Activated naive CD4-positive, alpha-beta T cell treated with anti-CD3 and anti-CD28 coated beads for 36 hours (primary cell): ENCODE measurements around the gene ELK3. TPM values are rescaled to one million over a fixed set of nuclear protein-coding genes. Genes with fewer than 3 reads are reported as not detected.
A peak's percentile ranks its signal among the peaks of the same experiment; 100 is the strongest.

Source experiments
- CTCF ChIA-PET: fragments of 350-600 bp; sonication (Branson Sonifier 250); formaldehyde crosslinking; loops from one replicate; lab custom pipeline; 2021; ENCODE audit warnings: antibody characterized with exemption; lab: Charles Lee
- DNase-seq: peaks from one replicate; pipeline ENCODE4 v3.0.0-alpha.2; 2020
- H3K27ac Mint-ChIP-seq: one replicate; pipeline ENCODE4 v1.8.0; 2021; ENCODE audit warnings: mild to moderate bottlenecking, mixed read lengths
- H3K27me3 Mint-ChIP-seq: one replicate; pipeline ENCODE4 v1.8.0; 2021; ENCODE audit warnings: low read depth, mixed read lengths
- H3K36me3 Mint-ChIP-seq: one replicate; pipeline ENCODE4 v1.8.0; 2021; ENCODE audit warnings: low read depth, mixed read lengths
- H3K4me1 Mint-ChIP-seq: one replicate; pipeline ENCODE4 v1.8.0; 2021; ENCODE audit warnings: low read depth, mixed read lengths
- H3K4me3 Mint-ChIP-seq: one replicate; pipeline ENCODE4 v1.8.0; 2021; ENCODE audit warnings: mild to moderate bottlenecking, moderate library complexity, mixed read lengths
- H3K9me3 Mint-ChIP-seq: one replicate; pipeline ENCODE4 v1.8.0; 2021; ENCODE audit warnings: mixed read lengths
- intact Hi-C: fragments of 100-400 bp; cut with micrococcal nuclease; formaldehyde crosslinking; loops from one replicate; pipeline ENCODE4 v1.15.1; 2023
- total RNA-seq, 2 experiments: library from RNA; stranded (reverse); gene quantifications; one replicate each; pipeline ENCODE4 v1.2.3, GENCODE V29; 2021

Gene ELK3
- total RNA-seq, 2 experiments from 2014 or later: 11.4 to 14.1 TPM

DNA sequence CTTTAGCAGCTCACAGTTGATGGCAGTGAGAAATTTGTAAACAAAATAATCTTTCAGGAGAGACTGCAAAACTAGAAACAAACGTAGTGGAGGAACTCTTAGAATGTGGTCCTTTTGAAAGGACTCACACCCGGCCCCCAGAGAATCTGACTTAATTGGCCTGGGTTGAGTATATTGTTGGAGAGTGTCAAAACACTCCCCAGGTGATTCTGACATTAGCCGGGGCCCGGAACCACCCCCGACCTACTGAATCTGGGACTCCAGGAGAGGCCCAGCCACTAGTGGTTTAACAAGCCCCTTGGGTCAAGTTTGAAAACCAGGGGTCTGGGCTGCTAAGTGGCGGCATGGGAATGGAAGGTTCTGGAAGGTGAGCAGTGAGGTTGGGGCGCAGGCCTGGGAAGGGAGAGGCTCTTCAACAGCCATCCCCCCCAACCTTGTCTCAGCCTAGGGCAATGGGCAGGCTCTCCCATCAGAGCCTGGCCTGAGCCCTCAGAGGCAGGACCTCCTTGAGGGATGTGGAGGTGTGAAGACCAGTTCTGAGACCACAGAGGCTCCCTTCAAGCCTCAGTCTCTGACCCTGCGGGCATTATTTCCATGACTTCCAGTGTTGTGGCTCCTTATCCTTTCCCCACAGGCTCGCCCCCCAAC, 1.1 kb upstream of the ELK3 start:
- intact Hi-C loops: no loop called here
- no peak for DNase-seq
- CTCF ChIA-PET: interaction anchor here (1.8 kb wide), 1 partner anchor 22 kb away, joined by 6 read pairs; no protein-coding TSS in a partner anchor
- Mint-ChIP-seq H3K36me3 (peaks cover 3% of the 10 kb centered on the region), H3K9me3 (no peaks in the 10 kb centered on the region), H3K27ac (peak overlapping the region; percentile 73), H3K27me3 (no peaks in the 10 kb centered on the region), H3K4me1 (peaks cover 44% of the 10 kb centered on the region), H3K4me3 (peak overlapping the region; percentile 65)

- Mint-ChIP-seq H3K36me3 (peaks cover 3% of the 10 kb centered on the region), H3K9me3 (no peaks in the 10 kb centered on the region), H3K27me3 (no peaks in the 10 kb centered on the region), H3K4me1 (peaks cover 53% of the 10 kb centered on the region), H3K27ac (peak overlapping the region; percentile 97), H3K4me3 (peak overlapping the region; percentile 91)
- DNase-seq: no peak
- intact Hi-C loops: loop anchor here (2.0 kb wide), 4 partner anchors 42 to 1192 kb away; partner anchors contain the start of genes AMDHD1, CCDC38 and NDUFA12
- CTCF ChIA-PET: interaction anchor here (1.3 to 2.0 kb wide), 2 partner anchors 17 to 18 kb away, joined by 4 to 12 read pairs; no protein-coding TSS in a partner anchor
Measured at GRCh38 chr12:96194576-96194889, 358 bp downstream of the ELK3 start.

GRCh38 chr12:96194971-96195844, 1.0 kb downstream of the ELK3 start:
- H3K36me3 Mint-ChIP-seq: peaks cover 3% of the 10 kb centered on the region
- H3K27ac Mint-ChIP-seq: peak overlapping the region; percentile 100
- no peaks in the 10 kb centered on the region for H3K9me3 Mint-ChIP-seq
- H3K4me1 Mint-ChIP-seq: peaks cover 54% of the 10 kb centered on the region
- CTCF ChIA-PET: interaction anchor here (0.7 to 2.0 kb wide), 8 partner anchors 9 to 335 kb away, joined by 3 to 12 read pairs (median 4); no protein-coding TSS in a partner anchor
- peak overlapping the region; percentile 99 for H3K4me3 Mint-ChIP-seq
- no peaks in the 10 kb centered on the region for H3K27me3 Mint-ChIP-seq
- peak; percentile 91 for DNase-seq
- intact Hi-C loops: loop anchor here (1.0 to 5.0 kb wide), 18 partner anchors 8 to 1192 kb away; partner anchors contain the start of genes AMDHD1, CCDC38, LTA4H and NDUFA12

GRCh38 chr12:96195845-96196451, 1.8 kb downstream of the ELK3 start:
- H3K27ac Mint-ChIP-seq: peak overlapping the region; percentile 100
- DNase-seq: peak; percentile 65
- peaks cover 3% of the 10 kb centered on the region for H3K36me3 Mint-ChIP-seq
- peaks cover 60% of the 10 kb centered on the region for H3K4me1 Mint-ChIP-seq
- CTCF ChIA-PET: interaction anchor here (0.7 to 2.0 kb wide), 8 partner anchors 9 to 336 kb away, joined by 3 to 12 read pairs (median 4); no protein-coding TSS in a partner anchor
- intact Hi-C loops: loop anchor here (1.0 to 5.0 kb wide), 18 partner anchors 9 to 1193 kb away; partner anchors contain the start of genes AMDHD1, CCDC38, LTA4H and NDUFA12
- H3K4me3 Mint-ChIP-seq: peak overlapping the region; percentile 99
- H3K27me3 Mint-ChIP-seq: no peaks in the 10 kb centered on the region
- H3K9me3 Mint-ChIP-seq: no peaks in the 10 kb centered on the region

GRCh38 chr12:96196781-96197180, 2.6 kb downstream of the ELK3 start:
- peak; percentile 37 for DNase-seq
- intact Hi-C loops: loop anchor here (5.0 kb wide), 3 partner anchors 134 to 799 kb away; partner anchors contain the start of gene SNRPF

DNA sequence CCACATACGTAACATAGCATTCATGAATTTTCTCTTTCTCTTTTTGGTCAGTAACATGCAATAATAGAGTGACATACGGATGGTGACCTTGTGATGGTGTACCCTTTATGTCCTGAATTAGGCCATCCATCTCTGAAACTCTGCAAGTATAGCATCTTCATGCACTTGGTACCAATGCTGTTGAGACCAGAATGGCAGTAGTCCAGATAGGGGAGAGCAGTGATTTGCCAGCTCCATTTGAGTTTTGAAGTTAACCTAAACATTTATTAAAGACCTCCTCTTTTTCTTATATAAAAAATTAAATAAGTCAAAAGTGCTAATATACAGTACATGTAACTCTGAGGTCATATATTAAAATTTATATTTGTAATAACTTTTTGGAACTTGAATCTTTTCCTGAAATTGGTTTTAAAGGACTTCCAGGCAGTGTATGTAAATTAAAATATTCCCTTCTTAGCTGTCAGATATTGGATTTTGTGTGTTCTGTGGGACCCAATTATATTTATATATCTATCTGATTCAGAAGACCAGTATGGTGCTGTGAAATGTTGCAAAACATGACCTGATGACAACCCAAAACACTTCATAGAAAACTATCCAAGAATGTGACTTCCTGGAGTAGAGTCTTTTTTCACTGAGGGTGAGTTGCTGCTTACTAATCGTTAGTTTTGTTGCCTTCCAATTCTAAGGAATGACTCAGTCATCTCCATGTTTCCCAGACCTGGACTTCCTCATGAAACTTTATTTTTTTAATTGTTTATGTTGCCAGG, 3.5 kb downstream of the ELK3 start:
- H3K27me3 Mint-ChIP-seq: no peaks in the 10 kb centered on the region
- intact Hi-C loops: loop anchor here (2.0 to 5.0 kb wide), 5 partner anchors 61 to 800 kb away; partner anchors contain the start of genes NEDD1 and SNRPF
- CTCF ChIA-PET: interaction anchor here (1.0 to 2.6 kb wide), 7 partner anchors 15 to 319 kb away, joined by 3 to 11 read pairs (median 5); no protein-coding TSS in a partner anchor
- DNase-seq: no peak
- peaks cover 3% of the 10 kb centered on the region for H3K36me3 Mint-ChIP-seq
- peaks cover 70% of the 10 kb centered on the region for H3K4me1 Mint-ChIP-seq
- no peaks in the 10 kb centered on the region for H3K9me3 Mint-ChIP-seq
- H3K27ac Mint-ChIP-seq: peak overlapping the region; percentile 65
- no peak overlapping the region for H3K4me3 Mint-ChIP-seq

More at GRCh38 chr12:96196781-96197180, 2.6 kb downstream of the ELK3 start:
- CTCF ChIA-PET: interaction anchor here (0.7 to 1.3 kb wide), 5 partner anchors 16 to 320 kb away, joined by 3 to 5 read pairs (median 3); no protein-coding TSS in a partner anchor
- Mint-ChIP-seq H3K27ac (peak overlapping the region; percentile 100), H3K4me1 (peaks cover 68% of the 10 kb centered on the region), H3K27me3 (no peaks in the 10 kb centered on the region), H3K9me3 (no peaks in the 10 kb centered on the region), H3K36me3 (peaks cover 3% of the 10 kb centered on the region), H3K4me3 (peak overlapping the region; percentile 99)

- peaks cover 64% of the 10 kb centered on the region for H3K4me1 Mint-ChIP-seq
- H3K27ac Mint-ChIP-seq: peak overlapping the region; percentile 65
- CTCF ChIA-PET: interaction anchor here (1.0 to 2.6 kb wide), 5 partner anchors 11 to 135 kb away, joined by 5 to 13 read pairs (median 7); no protein-coding TSS in a partner anchor
- H3K4me3 Mint-ChIP-seq: peak overlapping the region; percentile 7
- peaks cover 10% of the 10 kb centered on the region for H3K36me3 Mint-ChIP-seq
- no peaks in the 10 kb centered on the region for H3K27me3 Mint-ChIP-seq
- intact Hi-C loops: loop anchor here (1.0 to 5.0 kb wide), 11 partner anchors 11 to 802 kb away; partner anchors contain the start of genes NEDD1 and SNRPF
- no peak for DNase-seq
- no peaks in the 10 kb centered on the region for H3K9me3 Mint-ChIP-seq
Measured at GRCh38 chr12:96198965-96199364, 4.8 kb downstream of the ELK3 start.

GRCh38 chr12:96199464-96199863, 5.3 kb downstream of the ELK3 start:
- DNase-seq: no peak
- H3K4me1 Mint-ChIP-seq: peaks cover 68% of the 10 kb centered on the region
- H3K36me3 Mint-ChIP-seq: peaks cover 10% of the 10 kb centered on the region
- H3K27ac Mint-ChIP-seq: peak overlapping the region; percentile 65
- no peaks in the 10 kb centered on the region for H3K9me3 Mint-ChIP-seq
- H3K27me3 Mint-ChIP-seq: no peaks in the 10 kb centered on the region
- H3K4me3 Mint-ChIP-seq: peak overlapping the region; percentile 7
- intact Hi-C loops: loop anchor here (1.0 to 5.0 kb wide), 11 partner anchors 11 to 802 kb away; partner anchors contain the start of genes NEDD1 and SNRPF
- CTCF ChIA-PET: interaction anchor here (1.0 to 2.6 kb wide), 4 partner anchors 10 to 135 kb away, joined by 5 to 13 read pairs (median 8); no protein-coding TSS in a partner anchor

DNA sequence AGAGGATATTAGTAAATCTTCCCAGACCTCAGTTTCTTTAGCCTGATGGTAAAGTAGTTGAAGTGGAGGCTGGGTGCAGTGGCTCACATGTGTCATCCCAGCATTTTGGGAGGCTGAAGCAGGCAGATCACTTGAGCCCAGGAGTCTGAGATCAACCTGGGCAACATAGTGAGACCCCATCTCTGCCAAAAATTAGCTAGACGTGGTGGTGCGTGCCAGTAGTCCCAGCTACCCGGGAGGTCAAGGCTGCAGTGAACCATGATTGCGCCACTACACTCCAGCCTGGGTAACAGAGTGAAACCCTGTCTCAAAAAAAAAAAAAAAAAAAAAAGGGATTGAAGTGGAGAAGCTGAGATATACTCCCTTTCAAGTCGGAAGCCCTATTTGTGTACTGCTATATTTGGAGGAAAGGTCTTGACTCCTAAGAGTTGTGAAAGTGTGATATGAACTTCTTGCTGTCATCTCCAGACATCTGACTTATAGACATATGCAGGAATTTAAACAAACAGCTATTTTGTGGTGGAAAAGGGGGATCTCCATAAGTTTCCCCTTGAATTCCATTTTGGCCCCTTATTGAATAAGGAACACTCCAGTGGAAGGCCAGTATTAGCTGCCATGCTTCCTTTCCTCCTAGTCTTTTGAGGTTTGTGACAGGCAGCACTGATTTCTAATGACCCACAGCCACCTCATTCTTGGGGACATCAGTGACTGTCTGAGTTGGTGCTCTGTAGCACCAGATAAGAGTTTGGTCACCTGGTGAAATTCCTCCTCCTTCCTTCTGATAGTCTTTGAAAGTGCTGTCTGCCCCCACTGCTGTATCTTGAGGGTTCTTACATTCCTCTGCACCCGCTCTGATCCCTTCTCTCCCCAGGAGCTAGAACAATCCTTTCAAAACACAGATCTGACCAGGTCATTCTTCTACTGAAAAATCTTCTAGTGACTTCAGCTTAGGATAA, 7.4 kb downstream of the ELK3 start:
- Mint-ChIP-seq H3K27ac (peak overlapping the region; percentile 1), H3K9me3 (no peaks in the 10 kb centered on the region), H3K36me3 (peaks cover 11% of the 10 kb centered on the region), H3K27me3 (no peaks in the 10 kb centered on the region), H3K4me1 (peaks cover 80% of the 10 kb centered on the region), H3K4me3 (no peak overlapping the region)
- DNase-seq: no peak
- intact Hi-C loops: no loop called here
- CTCF ChIA-PET: interaction anchor here (0.9 to 3.6 kb wide), 3 partner anchors 10 to 15 kb away, joined by 3 to 11 read pairs (median 8); no protein-coding TSS in a partner anchor

DNA sequence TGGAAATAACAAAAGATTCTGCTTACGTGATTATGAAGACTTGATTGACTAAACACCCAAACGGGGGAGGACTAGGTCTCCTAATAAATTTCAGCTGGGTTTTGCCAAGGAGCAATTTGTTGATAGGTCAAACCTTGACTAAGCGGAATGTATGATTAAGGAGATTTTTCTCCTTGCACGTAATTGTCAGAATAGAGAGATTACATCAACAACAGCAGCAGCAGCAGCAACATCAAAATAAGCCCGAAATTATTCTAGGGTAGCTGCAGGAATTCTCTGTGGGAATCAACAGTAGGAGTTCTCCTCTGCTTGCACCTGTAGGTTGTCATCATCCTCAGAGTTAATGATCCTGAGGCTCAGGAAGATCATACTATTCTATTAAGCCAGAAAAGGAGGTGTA, 10.2 kb downstream of the ELK3 start:
- no peaks in the 10 kb centered on the region for H3K9me3 Mint-ChIP-seq
- H3K27ac Mint-ChIP-seq: no peak overlapping the region
- H3K4me1 Mint-ChIP-seq: peaks cover 82% of the 10 kb centered on the region
- no peaks in the 10 kb centered on the region for H3K27me3 Mint-ChIP-seq
- peaks cover 11% of the 10 kb centered on the region for H3K36me3 Mint-ChIP-seq
- intact Hi-C loops: no loop called here
- CTCF ChIA-PET: interaction anchor here (0.5 to 3.6 kb wide), 2 partner anchors 7 to 9 kb away, joined by 3 to 11 read pairs; no protein-coding TSS in a partner anchor
- no peak overlapping the region for H3K4me3 Mint-ChIP-seq
- DNase-seq: no peak
